K562 (cell line): ENCODE measurements around the gene IGFBP4. TPM values are rescaled to one million over a fixed set of nuclear protein-coding genes. Genes with fewer than 3 reads are reported as not detected.

ENCODE experiments used
- BRD4 ChIP-seq: fragments of 200-600 bp; sonication (generic); IDR thresholded peaks from 2 replicates; pipeline ENCODE4 v1.6.1; 2017; ENCODE audit warnings: inconsistent platforms
- MAZ ChIP-seq, 2 experiments: fragments of 450-650 bp in 1 of 2; sonication (generic) in 1 of 2; formaldehyde crosslinking; IDR thresholded peaks in 1 of 2; conservative IDR thresholded peaks in 1 of 2; 2 replicates each; pipeline versions ENCODE4 v1.4.0 to v1.5.0; 2020; ENCODE audit warnings: mild to moderate bottlenecking in 1 of 2, missing genetic modification reagents in 1 of 2
- MBD2 ChIP-seq: sonication (generic); IDR thresholded peaks from 2 replicates; pipeline ENCODE4 v1.6.1; 2016; ENCODE audit warnings: low read depth, borderline replicate concordance
- MTF1 ChIP-seq: fragments of 250-450 bp; sonication (Bioruptor Pico); IDR thresholded peaks from 2 replicates; pipeline ENCODE4 v1.9.0; 2021; ENCODE audit warnings: moderate library complexity, mild to moderate bottlenecking, inconsistent platforms, borderline replicate concordance
- POLR2H ChIP-seq: IDR thresholded peaks from 2 replicates; pipeline ENCODE4 v1.6.1; 2016; ENCODE audit warnings: missing genetic modification characterization, low read depth, mild to moderate bottlenecking, control low read depth, missing compliant biosample characterization, moderate library complexity
- TGIF2 ChIP-seq: sonication (generic); formaldehyde crosslinking; IDR thresholded peaks from 2 replicates; pipeline ENCODE4 v1.8.1; 2022; ENCODE audit warnings: mild to moderate bottlenecking, missing genetic modification reagents, moderate library complexity
- ZC3H11A ChIP-seq: IDR thresholded peaks from 2 replicates; pipeline ENCODE4 v1.6.1; 2012; ENCODE audit warnings: low read depth, low read length, improper control_type of control experiment
- ZNF444 ChIP-seq: fragments of 250-450 bp; sonication (Bioruptor Pico); IDR thresholded peaks from 2 replicates; pipeline ENCODE4 v1.4.0; 2020; ENCODE audit warnings: mild to moderate bottlenecking, moderate library complexity
- ZNF644 ChIP-seq: fragments of 200-800 bp; sonication (Bioruptor generic); IDR thresholded peaks from 2 replicates; pipeline ENCODE4 v1.6.1; 2016; ENCODE audit warnings: low read depth, missing genetic modification characterization, missing compliant biosample characterization
- ZSCAN32 ChIP-seq: fragments of 450-650 bp; formaldehyde crosslinking; IDR thresholded peaks from 2 replicates; pipeline ENCODE4 v1.4.0; 2020; ENCODE audit warnings: mild to moderate bottlenecking, moderate library complexity
- polyA plus RNA-seq, 8 experiments: library from polyadenylated mRNA; depleted of rRNA in 4 of 8; stranded (reverse) in 5 of 8; unstranded in 3 of 8; fragments of >200 nt; fragmentation: Nextera tagmentation in 2 of 8; fragmentation: Illumina TruSeq in 1 of 8; extraction: Ambion mirVana in 2 of 8; extraction: Trizol in 1 of 8; gene quantifications; 2 replicates each; pipeline versions ENCODE4 v1.2.1 to v1.2.3, GENCODE V29; 2011 to 2014; ENCODE audit warnings: inconsistent platforms in 1 of 8, missing spikeins in 1 of 8
- total RNA-seq, 7 experiments: library from RNA; depleted of rRNA in 6 of 7; stranded (reverse); fragments of >200 nt in 6 of 7; fragmentation: Illumina TruSeq in 2 of 7; extraction: Trizol in 2 of 7; gene quantifications; 2 replicates each; pipeline versions ENCODE4 v1.2.1 to v1.2.3, GENCODE V29; 2011 to 2021; ENCODE audit warnings: low replicate concordance in 1 of 7
- TF ChIP-seq, protein P1 (sequence below): fragments of 450-650 bp; IDR thresholded peaks from 2 replicates; pipeline ENCODE4 v1.6.1; 2016; ENCODE audit warnings: low read depth
- TF ChIP-seq, protein P2 (sequence below): fragments of 450-650 bp; conservative IDR thresholded peaks from 2 replicates; pipeline ENCODE4 v1.6.1; 2016; ENCODE audit warnings: missing genetic modification characterization, low read depth, mild to moderate bottlenecking, missing compliant biosample characterization, moderate library complexity
- TF ChIP-seq, protein P3 (sequence below): sonication (generic); formaldehyde crosslinking; IDR thresholded peaks from 2 replicates; pipeline ENCODE4 v1.8.0; 2022; ENCODE audit warnings: mild to moderate bottlenecking, missing genetic modification reagents, borderline replicate concordance
- TF ChIP-seq, protein P4 (sequence below): fragments of 450-650 bp; IDR thresholded peaks from 2 replicates; pipeline ENCODE4 v1.6.1; 2017; ENCODE audit warnings: antibody characterized with exemption

Gene IGFBP4
- total and polyA plus RNA-seq, 9 of the 15 experiments (the other 6 are each of a cell fraction or from before 2014, with no cell fraction given): 8.8 to 99.8 (median 18.6) TPM

DNA sequence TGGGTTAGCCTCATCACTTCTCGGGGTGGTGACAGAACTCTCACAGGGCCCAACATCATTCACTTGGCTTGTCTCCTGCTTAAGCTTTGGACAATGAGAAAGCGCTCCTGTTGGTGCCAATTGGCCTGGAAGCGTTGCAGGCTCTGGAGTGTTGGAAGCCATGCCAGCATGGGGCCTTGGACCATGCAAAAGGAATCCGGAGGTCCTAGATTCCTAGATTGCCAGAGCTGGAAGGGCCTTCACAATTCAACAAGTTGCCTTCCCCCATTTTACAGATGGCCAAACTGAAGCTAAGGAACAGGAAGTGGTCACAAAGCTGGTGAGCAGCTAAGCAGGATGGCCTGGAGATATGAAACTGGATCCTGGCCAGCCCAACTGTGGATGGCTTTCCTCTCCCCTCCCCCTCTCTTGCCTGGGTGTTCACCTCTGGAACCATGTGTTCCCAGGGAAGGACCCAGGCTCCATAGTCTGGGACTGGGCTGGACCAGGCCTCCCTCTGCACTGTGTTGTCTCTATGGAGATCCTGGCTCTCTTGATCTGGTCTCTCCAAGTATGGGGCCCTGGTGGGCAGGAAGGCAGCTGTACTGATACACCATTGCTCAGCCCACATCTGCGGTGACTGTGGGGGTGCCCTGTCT lies 6.0 kb upstream of the IGFBP4 start (continued):
- TF ChIP-seq BRD4: no peak
- TF ChIP-seq MTF1 (CRISPR knock-in tag): no peak
- no peak for TF ChIP-seq ZSCAN32 (CRISPR knock-in tag)
- TF ChIP-seq MBD2: no peak
- peak in 1 of 2 experiments; percentile 26; a peak in 1 of 4 replicates for TF ChIP-seq MAZ (CRISPR knock-in tag; conservative IDR thresholded peaks at IDR 0.05 in 1 of 2, IDR thresholded peaks at IDR 0.05 in 1 of 2)
- TF ChIP-seq, protein P1, sequence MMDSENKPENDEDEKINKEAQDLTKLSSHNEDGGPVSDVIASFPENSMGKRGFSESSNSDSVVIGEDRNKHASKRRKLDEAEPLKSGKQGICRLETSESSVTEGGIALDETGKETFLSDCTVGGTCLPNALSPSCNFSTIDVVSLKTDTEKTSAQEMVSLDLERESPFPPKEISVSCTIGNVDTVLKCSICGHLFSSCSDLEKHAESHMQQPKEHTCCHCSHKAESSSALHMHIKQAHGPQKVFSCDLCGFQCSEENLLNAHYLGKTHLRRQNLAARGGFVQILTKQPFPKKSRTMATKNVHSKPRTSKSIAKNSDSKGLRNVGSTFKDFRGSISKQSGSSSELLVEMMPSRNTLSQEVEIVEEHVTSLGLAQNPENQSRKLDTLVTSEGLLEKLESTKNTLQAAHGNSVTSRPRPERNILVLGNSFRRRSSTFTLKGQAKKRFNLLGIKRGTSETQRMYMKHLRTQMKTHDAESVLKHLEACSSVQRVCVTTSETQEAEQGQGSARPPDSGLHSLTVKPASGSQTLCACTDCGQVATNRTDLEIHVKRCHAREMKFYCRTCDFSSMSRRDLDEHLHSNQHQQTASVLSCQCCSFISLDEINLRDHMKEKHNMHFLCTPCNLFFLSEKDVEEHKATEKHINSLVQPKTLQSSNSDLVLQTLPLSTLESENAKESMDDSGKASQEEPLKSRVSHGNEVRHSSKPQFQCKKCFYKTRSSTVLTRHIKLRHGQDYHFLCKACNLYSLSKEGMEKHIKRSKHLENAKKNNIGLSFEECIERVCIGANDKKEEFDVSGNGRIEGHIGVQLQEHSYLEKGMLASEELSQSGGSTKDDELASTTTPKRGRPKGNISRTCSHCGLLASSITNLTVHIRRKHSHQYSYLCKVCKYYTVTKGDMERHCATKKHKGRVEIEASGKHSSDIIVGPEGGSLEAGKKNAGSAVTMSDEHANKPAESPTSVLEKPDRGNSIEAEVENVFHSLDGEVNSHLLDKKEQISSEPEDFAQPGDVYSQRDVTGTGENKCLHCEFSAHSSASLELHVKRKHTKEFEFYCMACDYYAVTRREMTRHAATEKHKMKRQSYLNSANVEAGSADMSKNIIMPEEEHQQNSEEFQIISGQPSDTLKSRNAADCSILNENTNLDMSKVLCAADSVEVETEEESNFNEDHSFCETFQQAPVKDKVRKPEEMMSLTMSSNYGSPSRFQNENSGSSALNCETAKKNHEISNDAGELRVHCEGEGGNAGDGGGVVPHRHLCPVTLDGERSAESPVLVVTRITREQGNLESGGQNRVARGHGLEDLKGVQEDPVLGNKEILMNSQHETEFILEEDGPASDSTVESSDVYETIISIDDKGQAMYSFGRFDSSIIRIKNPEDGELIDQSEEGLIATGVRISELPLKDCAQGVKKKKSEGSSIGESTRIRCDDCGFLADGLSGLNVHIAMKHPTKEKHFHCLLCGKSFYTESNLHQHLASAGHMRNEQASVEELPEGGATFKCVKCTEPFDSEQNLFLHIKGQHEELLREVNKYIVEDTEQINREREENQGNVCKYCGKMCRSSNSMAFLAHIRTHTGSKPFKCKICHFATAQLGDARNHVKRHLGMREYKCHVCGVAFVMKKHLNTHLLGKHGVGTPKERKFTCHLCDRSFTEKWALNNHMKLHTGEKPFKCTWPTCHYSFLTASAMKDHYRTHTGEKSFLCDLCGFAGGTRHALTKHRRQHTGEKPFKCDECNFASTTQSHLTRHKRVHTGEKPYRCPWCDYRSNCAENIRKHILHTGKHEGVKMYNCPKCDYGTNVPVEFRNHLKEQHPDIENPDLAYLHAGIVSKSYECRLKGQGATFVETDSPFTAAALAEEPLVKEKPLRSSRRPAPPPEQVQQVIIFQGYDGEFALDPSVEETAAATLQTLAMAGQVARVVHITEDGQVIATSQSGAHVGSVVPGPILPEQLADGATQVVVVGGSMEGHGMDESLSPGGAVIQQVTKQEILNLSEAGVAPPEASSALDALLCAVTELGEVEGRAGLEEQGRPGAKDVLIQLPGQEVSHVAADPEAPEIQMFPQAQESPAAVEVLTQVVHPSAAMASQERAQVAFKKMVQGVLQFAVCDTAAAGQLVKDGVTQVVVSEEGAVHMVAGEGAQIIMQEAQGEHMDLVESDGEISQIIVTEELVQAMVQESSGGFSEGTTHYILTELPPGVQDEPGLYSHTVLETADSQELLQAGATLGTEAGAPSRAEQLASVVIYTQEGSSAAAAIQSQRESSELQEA: no peak
- no peak for TF ChIP-seq ZNF444 (CRISPR knock-in tag)
- no peak for TF ChIP-seq ZC3H11A
- no peak for TF ChIP-seq POLR2H (tag)
- TF ChIP-seq, protein P2, sequence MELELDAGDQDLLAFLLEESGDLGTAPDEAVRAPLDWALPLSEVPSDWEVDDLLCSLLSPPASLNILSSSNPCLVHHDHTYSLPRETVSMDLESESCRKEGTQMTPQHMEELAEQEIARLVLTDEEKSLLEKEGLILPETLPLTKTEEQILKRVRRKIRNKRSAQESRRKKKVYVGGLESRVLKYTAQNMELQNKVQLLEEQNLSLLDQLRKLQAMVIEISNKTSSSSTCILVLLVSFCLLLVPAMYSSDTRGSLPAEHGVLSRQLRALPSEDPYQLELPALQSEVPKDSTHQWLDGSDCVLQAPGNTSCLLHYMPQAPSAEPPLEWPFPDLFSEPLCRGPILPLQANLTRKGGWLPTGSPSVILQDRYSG (tag): no peak
- no peak for TF ChIP-seq TGIF2 (CRISPR knock-in tag)
- TF ChIP-seq, protein P3, sequence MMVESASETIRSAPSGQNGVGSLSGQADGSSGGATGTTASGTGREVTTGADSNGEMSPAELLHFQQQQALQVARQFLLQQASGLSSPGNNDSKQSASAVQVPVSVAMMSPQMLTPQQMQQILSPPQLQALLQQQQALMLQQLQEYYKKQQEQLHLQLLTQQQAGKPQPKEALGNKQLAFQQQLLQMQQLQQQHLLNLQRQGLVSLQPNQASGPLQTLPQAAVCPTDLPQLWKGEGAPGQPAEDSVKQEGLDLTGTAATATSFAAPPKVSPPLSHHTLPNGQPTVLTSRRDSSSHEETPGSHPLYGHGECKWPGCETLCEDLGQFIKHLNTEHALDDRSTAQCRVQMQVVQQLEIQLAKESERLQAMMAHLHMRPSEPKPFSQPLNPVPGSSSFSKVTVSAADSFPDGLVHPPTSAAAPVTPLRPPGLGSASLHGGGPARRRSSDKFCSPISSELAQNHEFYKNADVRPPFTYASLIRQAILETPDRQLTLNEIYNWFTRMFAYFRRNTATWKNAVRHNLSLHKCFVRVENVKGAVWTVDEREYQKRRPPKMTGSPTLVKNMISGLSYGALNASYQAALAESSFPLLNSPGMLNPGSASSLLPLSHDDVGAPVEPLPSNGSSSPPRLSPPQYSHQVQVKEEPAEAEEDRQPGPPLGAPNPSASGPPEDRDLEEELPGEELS (CRISPR knock-in tag): no peak
- TF ChIP-seq, protein P4, sequence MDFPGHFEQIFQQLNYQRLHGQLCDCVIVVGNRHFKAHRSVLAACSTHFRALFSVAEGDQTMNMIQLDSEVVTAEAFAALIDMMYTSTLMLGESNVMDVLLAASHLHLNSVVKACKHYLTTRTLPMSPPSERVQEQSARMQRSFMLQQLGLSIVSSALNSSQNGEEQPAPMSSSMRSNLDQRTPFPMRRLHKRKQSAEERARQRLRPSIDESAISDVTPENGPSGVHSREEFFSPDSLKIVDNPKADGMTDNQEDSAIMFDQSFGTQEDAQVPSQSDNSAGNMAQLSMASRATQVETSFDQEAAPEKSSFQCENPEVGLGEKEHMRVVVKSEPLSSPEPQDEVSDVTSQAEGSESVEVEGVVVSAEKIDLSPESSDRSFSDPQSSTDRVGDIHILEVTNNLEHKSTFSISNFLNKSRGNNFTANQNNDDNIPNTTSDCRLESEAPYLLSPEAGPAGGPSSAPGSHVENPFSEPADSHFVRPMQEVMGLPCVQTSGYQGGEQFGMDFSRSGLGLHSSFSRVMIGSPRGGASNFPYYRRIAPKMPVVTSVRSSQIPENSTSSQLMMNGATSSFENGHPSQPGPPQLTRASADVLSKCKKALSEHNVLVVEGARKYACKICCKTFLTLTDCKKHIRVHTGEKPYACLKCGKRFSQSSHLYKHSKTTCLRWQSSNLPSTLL: no peak
- TF ChIP-seq ZNF644: 0 out of 2 replicates have a peak, but pooled peaks have one; percentile 58
